Endothelial cell of umbilical vein (primary cell): ENCODE data around the gene EVI5.

Source experiments
- EZH2 ChIP-seq: IDR thresholded peaks from 2 replicates; pipeline ENCODE4 v1.6.1; 2012; ENCODE audit warnings: borderline replicate concordance, low read depth, mild to moderate bottlenecking, moderate library complexity, low read length, inconsistent platforms; ENCODE audit not compliant: severe bottlenecking
- FOS ChIP-seq: IDR thresholded peaks from 2 replicates; pipeline ENCODE4 v1.6.1; 2011; ENCODE audit warnings: mild to moderate bottlenecking, low read length, moderate library complexity, borderline replicate concordance; ENCODE audit not compliant: insufficient read depth
- GATA2 ChIP-seq: IDR thresholded peaks from 2 replicates; pipeline ENCODE4 v1.7.0; 2011; ENCODE audit warnings: low read depth, mild to moderate bottlenecking, moderate library complexity, mixed read lengths, low read length; ENCODE audit not compliant: insufficient read length, insufficient read depth
- JUN ChIP-seq: IDR thresholded peaks from 2 replicates; pipeline ENCODE4 v1.6.1; 2011; ENCODE audit warnings: borderline replicate concordance, low read depth; ENCODE audit not compliant: insufficient read length, insufficient read depth
- MAX ChIP-seq: IDR thresholded peaks from 2 replicates; pipeline ENCODE4 v1.6.1; 2011; ENCODE audit not compliant: insufficient read depth, insufficient read length
- MYC ChIP-seq: IDR thresholded peaks from one replicate; pipeline ENCODE4 v1.6.1; 2011; ENCODE audit warnings: mild to moderate bottlenecking, low read depth, low read length
- POLR2A ChIP-seq: IDR thresholded peaks from 2 replicates; pipeline ENCODE4 v1.6.1; 2012; ENCODE audit warnings: low read depth, mild to moderate bottlenecking, control low read depth, low read length
- POLR2AphosphoS5 ChIP-seq: IDR thresholded peaks from 2 replicates; pipeline ENCODE4 v1.6.1; 2012; ENCODE audit warnings: low read depth, mild to moderate bottlenecking, control low read depth, low read length, moderate library complexity; ENCODE audit not compliant: insufficient read depth
- TF ChIP-seq, protein P1 (sequence below), 2 donors: IDR thresholded peaks; 1 replicate in 1 of 2; 2 replicates in 1 of 2; pipeline ENCODE4 v1.5.1; 2011; ENCODE audit warnings: low read length in 2 of 2, mild to moderate bottlenecking in 2 of 2, moderate library complexity in 2 of 2, control low read depth in 1 of 2, inconsistent platforms in 1 of 2, low read depth in 1 of 2; ENCODE audit not compliant: insufficient read depth in 1 of 2; ENCODE audit errors: extremely low read depth in 1 of 2

- TF ChIP-seq MAX = no peak
- TF ChIP-seq POLR2A = no peak
- TF ChIP-seq, protein P1, sequence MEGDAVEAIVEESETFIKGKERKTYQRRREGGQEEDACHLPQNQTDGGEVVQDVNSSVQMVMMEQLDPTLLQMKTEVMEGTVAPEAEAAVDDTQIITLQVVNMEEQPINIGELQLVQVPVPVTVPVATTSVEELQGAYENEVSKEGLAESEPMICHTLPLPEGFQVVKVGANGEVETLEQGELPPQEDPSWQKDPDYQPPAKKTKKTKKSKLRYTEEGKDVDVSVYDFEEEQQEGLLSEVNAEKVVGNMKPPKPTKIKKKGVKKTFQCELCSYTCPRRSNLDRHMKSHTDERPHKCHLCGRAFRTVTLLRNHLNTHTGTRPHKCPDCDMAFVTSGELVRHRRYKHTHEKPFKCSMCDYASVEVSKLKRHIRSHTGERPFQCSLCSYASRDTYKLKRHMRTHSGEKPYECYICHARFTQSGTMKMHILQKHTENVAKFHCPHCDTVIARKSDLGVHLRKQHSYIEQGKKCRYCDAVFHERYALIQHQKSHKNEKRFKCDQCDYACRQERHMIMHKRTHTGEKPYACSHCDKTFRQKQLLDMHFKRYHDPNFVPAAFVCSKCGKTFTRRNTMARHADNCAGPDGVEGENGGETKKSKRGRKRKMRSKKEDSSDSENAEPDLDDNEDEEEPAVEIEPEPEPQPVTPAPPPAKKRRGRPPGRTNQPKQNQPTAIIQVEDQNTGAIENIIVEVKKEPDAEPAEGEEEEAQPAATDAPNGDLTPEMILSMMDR (IDR thresholded peaks at IDR 0.05; ENCODE audit: extremely low read depth in 1 of 2, insufficient read depth in 1 of 2, low read depth in 1 of 2, low read length in 2 of 2) = no peak
- no peak for TF ChIP-seq POLR2AphosphoS5
- TF ChIP-seq EZH2 = no peak
- peak; percentile 74 for TF ChIP-seq FOS
- no peak for TF ChIP-seq MYC
- peak; percentile 28 for TF ChIP-seq GATA2
- TF ChIP-seq JUN = no peak
Measured at GRCh38 chr1:92536980-92537884, 247.7 kb downstream of the EVI5 start.
